GM12864 (cell line): ENCODE measurements around the gene BSN.

Source experiments
- DNase-seq: peaks from one replicate; pipeline ENCODE4 v3.0.0-alpha.2; 2011; ENCODE audit warnings: low read depth
- H3K4me3 ChIP-seq: 2 replicates; pipeline ENCODE4 v1.5.1; 2011; ENCODE audit warnings: mild to moderate bottlenecking, low read depth, low read length, control low read depth
- CTCF ChIP-seq: IDR thresholded peaks from 2 replicates; pipeline ENCODE4 v1.5.1; 2011; ENCODE audit warnings: low read depth, mild to moderate bottlenecking, moderate library complexity, low read length, control low read depth, inconsistent platforms; ENCODE audit errors: missing control alignments

The BSN gene

GRCh38 chr3:49652903-49653415 is 98.7 kb downstream of the BSN start:
- no peak for TF ChIP-seq CTCF

GRCh38 chr3:49653621-49654020 is 99.3 kb downstream of the BSN start:
- no peak for DNase-seq
- no peak for TF ChIP-seq CTCF
- H3K4me3 ChIP-seq, result no peak overlapping the region

More at GRCh38 chr3:49652903-49653415, 98.7 kb downstream of the BSN start:
- no peak for DNase-seq
- no peak overlapping the region for H3K4me3 ChIP-seq

DNA sequence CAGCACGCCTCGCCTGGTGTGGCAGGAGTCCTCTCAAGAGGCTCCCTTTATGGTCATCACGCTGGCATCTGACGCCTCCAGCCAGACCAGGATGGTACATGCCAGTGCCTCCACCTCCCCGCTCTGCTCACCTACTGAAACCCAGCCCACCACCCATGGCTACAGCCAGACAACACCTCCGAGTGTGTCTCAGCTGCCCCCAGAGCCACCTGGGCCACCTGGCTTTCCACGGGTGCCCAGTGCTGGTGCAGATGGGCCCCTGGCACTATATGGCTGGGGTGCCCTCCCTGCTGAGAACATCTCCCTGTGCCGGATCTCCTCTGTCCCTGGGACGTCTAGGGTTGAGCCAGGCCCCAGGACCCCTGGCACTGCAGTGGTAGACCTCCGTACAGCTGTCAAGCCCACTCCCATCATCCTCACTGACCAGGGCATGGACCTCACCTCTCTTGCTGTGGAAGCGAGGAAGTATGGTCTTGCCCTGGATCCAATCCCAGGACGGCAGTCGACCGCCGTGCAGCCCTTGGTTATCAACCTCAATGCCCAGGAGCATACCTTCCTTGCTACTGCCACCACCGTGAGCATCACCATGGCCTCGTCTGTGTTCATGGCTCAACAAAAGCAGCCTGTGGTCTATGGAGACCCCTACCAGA is 100.0 kb downstream of the BSN start:
- DNase-seq, result no peak
- H3K4me3 ChIP-seq, result no peak overlapping the region
- no peak for TF ChIP-seq CTCF

DNA sequence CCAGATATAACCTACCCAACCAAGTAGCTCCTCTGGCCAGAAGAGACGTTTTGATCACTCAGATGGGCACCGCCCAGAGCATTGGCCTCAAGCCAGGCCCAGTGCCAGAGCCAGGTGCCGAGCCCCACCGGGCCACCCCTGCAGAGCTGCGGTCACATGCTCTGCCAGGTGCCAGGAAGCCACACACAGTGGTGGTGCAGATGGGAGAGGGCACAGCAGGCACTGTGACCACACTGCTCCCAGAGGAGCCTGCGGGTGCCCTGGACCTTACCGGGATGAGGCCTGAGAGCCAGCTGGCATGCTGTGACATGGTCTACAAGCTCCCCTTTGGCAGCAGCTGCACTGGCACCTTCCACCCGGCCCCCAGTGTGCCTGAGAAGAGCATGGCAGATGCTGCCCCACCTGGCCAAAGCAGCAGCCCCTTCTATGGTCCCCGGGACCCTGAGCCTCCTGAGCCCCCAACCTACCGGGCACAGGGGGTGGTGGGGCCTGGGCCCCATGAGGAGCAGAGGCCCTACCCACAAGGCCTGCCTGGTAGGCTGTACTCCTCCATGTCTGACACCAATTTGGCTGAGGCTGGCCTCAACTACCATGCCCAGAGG is 100.8 kb downstream of the BSN start:
- no peak for DNase-seq
- H3K4me3 ChIP-seq, result no peak overlapping the region
- TF ChIP-seq CTCF, result no peak

DNA sequence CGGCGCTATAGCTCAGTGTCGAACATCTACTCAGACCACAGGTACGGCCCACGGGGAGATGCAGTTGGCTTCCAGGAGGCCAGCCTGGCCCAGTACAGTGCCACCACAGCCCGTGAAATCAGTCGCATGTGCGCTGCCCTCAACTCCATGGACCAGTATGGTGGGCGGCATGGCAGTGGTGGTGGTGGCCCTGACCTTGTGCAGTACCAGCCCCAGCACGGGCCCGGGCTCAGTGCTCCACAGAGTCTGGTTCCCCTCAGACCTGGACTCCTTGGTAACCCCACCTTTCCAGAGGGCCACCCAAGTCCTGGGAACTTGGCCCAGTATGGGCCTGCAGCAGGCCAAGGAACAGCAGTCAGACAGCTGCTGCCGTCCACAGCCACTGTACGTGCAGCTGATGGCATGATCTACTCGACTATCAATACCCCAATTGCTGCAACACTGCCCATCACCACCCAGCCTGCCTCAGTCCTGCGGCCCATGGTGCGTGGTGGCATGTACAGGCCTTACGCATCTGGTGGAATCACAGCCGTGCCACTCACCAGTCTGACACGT is 101.5 kb downstream of the BSN start:
- no peak overlapping the region for H3K4me3 ChIP-seq
- no peak for TF ChIP-seq CTCF
- DNase-seq, result no peak

GRCh38 chr3:49656541-49657112 is 102.3 kb downstream of the BSN start:
- H3K4me3 ChIP-seq, result no peak overlapping the region
- TF ChIP-seq CTCF, result peak; percentile 37
- DNase-seq, result no peak
